ENCODE results near the gene KPNA4. TPM values are rescaled to one million over a fixed set of nuclear protein-coding genes. Genes with fewer than 3 reads are reported as not detected.

The KPNA4 gene
- polyA plus RNA-seq, 2 of the 4 experiments (the other 2 are of a cell fraction): 35.0 to 36.5 TPM

GRCh38 chr3:160501325-160501724 lies 64.0 kb downstream of the KPNA4 start:
- Histone ChIP-seq H3K4me3 (no peak overlapping the region), H3K4me1 (peaks cover 2% of the 10 kb centered on the region), H3K9me3 (no peaks in the 10 kb centered on the region), H3K27ac (no peak overlapping the region), H3K4me2 (no peak overlapping the region)
- FAIRE-seq (no peak), ATAC-seq (no peak), DNase-seq (ENCODE audit: low read depth in 1 of 2, low spot score in 1 of 2) (no peak)
- 96% methylated on average over 3 of the region's 3 CpGs for WGBS (ENCODE audit: missing lambda C conversion rate)
- TF ChIP-seq ZFP36 (IDR thresholded peaks at IDR 0.05; ENCODE audit: borderline replicate concordance, partially characterized antibody): no peak
- no peak for TF ChIP-seq PHF8 (IDR thresholded peaks at IDR 0.05; ENCODE audit: borderline replicate concordance, low read depth)
- TF ChIP-seq PBX3 (IDR thresholded peaks at IDR 0.05): no peak
- no peak for TF ChIP-seq BCL3 (IDR thresholded peaks at IDR 0.05)
- TF ChIP-seq HDAC2 (IDR thresholded peaks at IDR 0.05): no peak
- no peak for TF ChIP-seq MAFK (IDR thresholded peaks at IDR 0.05; ENCODE audit: partially characterized antibody)
- TF ChIP-seq CBX2 (IDR thresholded peaks at IDR 0.05; ENCODE audit: borderline replicate concordance, low read depth): no peak
- TF ChIP-seq NFE2L2 (conservative IDR thresholded peaks at IDR 0.05; ENCODE audit: low read length): no peak
- TF ChIP-seq GATA3 (IDR thresholded peaks at IDR 0.05; ENCODE audit: borderline replicate concordance): no peak
- CTCF ChIA-PET: no interaction called here
- POLR2A ChIA-PET: no interaction called here

GRCh38 chr3:160498202-160498601 lies 67.2 kb downstream of the KPNA4 start:
- no peak overlapping the region for H3K4me3 ChIP-seq
- no peaks in the 10 kb centered on the region for H3K4me1 ChIP-seq
- H3K4me2 ChIP-seq: no peak overlapping the region
- H3K27ac ChIP-seq: no peak overlapping the region
- CTCF ChIA-PET: interaction anchor here (1.0 kb wide), 1 partner anchor 12 kb away, joined by 5 read pairs; no protein-coding TSS in a partner anchor
- ATAC-seq (no peak), DNase-seq (ENCODE audit: low read depth in 1 of 2, low spot score in 1 of 2) (no peak), FAIRE-seq (no peak)
- no peak for TF ChIP-seq EHMT2 (IDR thresholded peaks at IDR 0.05; ENCODE audit: low read depth)
- no peak for TF ChIP-seq SREBF2 (IDR thresholded peaks at IDR 0.05)
- TF ChIP-seq FOXS1 (CRISPR knock-in tag; IDR thresholded peaks at IDR 0.05): no peak
- TF ChIP-seq ZFP36 (IDR thresholded peaks at IDR 0.05; ENCODE audit: borderline replicate concordance, partially characterized antibody): no peak
- POLR2A ChIA-PET: interaction anchor here (1.0 kb wide), 1 partner anchor 67 kb away, joined by 3 read pairs; the partner anchor contains the start of gene KPNA4
- H3K9me3 ChIP-seq: no peaks in the 10 kb centered on the region
- WGBS (ENCODE audit: missing lambda C conversion rate): 94% methylated on average over 1 of the region's 1 CpG

- Histone ChIP-seq H3K27ac (no peak overlapping the region), H3K9me3 (peaks cover 3% of the 10 kb centered on the region; the same call in 1 of the 3 replicates), H3K4me3 (no peak overlapping the region), H3K4me1 (0 out of 3 replicates have a peak, but pooled peaks cover 2% of the 10 kb centered on the region), H3K4me2 (no peak overlapping the region)
- FAIRE-seq (no peak), DNase-seq (ENCODE audit: low read depth in 1 of 2, low spot score in 1 of 2) (no peak), ATAC-seq (no peak)
- TF ChIP-seq TFCP2L1 (CRISPR knock-in tag; IDR thresholded peaks at IDR 0.05) (no peak), MAFK (IDR thresholded peaks at IDR 0.05; ENCODE audit: partially characterized antibody) (peak; percentile 50), ZFP36 (IDR thresholded peaks at IDR 0.05; ENCODE audit: borderline replicate concordance, partially characterized antibody) (peak; percentile 77)
- ChIA-PET POLR2A (no interaction called here), CTCF (no interaction called here)
Measured at GRCh38 chr3:160490166-160490565, 75.2 kb downstream of the KPNA4 start.

- Histone ChIP-seq H3K27ac (no peak overlapping the region; a peak in 1 of 6 replicates), H3K4me2 (peak overlapping the region; percentile 83), H3K4me3 (peak overlapping the region; percentile 39; the same call in 2 of the 3 replicates), H3K4me1 (0 out of 3 replicates have a peak, but pooled peaks cover 2% of the 10 kb centered on the region), H3K9me3 (peaks cover 3% of the 10 kb centered on the region; the same call in 1 of the 3 replicates)
- ChIA-PET POLR2A (no interaction called here), CTCF (interaction anchor here (0.8 to 1.7 kb wide), 8 partner anchors 9 to 652 kb away, joined by 3 to 11 read pairs (median 4); partner anchors contain the start of gene TRIM59)
- FAIRE-seq: no peak
- 2% methylated on average over 2 of the region's 2 CpGs for WGBS (ENCODE audit: missing lambda C conversion rate)
- peak in 1 of 2 experiments; percentile 57 for DNase-seq (ENCODE audit: low read depth in 1 of 2, low spot score in 1 of 2)
- no peak for ATAC-seq
- peak; percentile 55 to 68 for TF ChIP-seq RAD21 (conservative IDR thresholded peaks at IDR 0.05 in 1 of 2, IDR thresholded peaks at IDR 0.05 in 1 of 2)
- TF ChIP-seq ZNF302 (CRISPR knock-in tag; IDR thresholded peaks at IDR 0.05): no peak
- TF ChIP-seq CTCF (IDR thresholded peaks at IDR 0.05): peak; percentile 71
- no peak for TF ChIP-seq MYC (IDR thresholded peaks at IDR 0.05; ENCODE audit: borderline replicate concordance, low read length)
- peak; percentile 57 for TF ChIP-seq SMC3 (IDR thresholded peaks at IDR 0.05)
Measured at GRCh38 chr3:160486459-160486869, 78.9 kb downstream of the KPNA4 start.
